T-helper 9 cell (primary cell): Measurements from ENCODE around the gene IL17B.

Source experiments
- DNase-seq: peaks from one replicate; pipeline ENCODE4 v3.0.0-alpha.2; 2020

IL17B gene

DNA sequence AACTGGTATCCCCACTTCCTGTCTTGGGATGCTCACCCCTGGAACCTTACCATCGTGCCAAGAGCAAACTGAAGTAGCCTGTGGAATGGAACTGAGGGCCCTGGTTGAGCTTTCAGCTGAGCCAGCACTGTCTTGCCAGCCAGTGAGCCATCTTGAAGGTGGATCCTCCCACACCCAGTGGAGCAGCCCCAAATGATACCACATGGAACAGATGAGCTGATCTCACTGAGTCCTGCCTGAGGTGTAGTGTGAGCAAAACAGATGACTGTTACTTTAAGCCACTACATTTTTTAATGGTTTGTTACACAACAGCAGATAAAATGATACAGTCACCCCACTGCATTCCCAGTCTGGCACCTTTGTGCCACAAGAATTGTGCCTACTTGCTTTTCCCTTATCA lies 23.4 kb downstream of the IL17B start:
- DNase-seq = no peak

DNA sequence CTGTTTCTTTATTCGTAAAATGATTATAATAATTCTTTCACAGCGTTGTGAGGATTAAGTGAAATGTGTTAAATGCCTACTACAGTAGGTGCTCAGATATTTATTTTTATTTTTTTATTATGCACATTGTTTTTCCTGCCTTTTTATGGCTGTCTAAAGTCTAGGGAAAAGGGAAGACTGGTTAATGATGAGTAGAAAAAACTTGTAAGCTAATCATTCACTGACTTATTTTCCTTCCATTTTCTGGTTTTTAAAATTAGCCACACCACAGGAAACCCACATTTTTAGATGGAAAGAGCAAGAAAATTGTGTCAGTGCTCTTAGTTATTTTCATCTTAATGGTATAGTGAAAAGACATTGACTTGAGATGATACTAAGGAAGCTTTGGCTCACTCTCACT lies 25.2 kb downstream of the IL17B start:
- DNase-seq = no peak

DNA sequence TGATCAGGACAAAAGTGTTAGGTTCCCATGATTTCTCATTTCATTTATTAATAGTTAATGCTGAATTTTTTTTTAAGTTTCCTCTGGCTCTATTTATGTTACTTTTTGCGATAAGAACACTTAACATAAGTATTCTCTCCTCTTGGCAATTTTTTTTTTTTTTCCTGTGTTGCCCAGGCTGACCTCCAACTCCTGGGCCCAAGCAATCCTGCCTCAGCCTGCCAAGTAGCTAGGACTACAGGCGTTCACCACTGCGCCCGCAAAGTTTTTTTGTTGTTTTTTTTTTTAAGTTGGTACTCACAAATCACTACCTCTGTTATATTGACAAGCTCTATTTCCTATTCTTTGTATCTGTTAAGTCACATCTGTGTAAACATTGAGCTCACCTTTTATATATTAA lies 26.9 kb downstream of the IL17B start:
- DNase-seq = no peak

DNA sequence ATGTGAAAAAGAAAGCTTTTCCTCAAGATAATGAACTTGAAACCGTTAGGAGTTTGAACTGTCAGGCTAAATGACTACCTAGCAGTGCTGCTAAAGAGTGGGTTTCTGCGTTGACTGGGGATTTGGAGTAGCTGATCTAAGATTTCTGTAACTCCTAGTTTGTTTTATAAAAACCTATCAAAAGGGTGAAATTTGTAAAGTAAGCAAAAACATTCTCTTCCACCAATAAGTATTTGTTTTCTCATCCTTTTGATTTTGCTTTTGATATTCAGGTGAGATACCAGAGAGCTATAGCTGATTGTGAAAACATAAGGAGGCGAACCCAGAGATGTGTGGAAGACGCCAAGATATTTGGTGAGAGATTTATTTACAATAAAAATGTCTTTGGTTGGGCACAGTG lies 29.7 kb downstream of the IL17B start:
- DNase-seq = no peak

DNA sequence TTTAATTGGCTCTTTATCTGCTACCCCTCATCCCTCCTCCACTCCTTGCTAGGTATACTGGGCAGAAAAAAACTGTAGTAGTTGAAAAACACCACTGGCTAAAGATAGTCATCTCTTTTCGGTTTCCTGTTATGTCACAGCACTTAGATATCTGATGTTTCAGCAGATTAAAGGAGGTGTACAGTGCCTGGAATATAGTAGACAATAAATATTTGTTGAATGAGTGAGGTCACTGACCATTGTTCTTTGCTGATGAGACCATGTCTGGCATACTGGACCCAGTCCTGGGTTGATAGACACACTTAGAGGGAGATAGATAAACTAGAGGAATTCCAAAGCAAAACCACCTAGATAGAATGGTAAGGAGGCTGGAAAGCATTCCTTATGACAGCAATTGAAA lies 30.6 kb downstream of the IL17B start:
- DNase-seq = no peak

DNA sequence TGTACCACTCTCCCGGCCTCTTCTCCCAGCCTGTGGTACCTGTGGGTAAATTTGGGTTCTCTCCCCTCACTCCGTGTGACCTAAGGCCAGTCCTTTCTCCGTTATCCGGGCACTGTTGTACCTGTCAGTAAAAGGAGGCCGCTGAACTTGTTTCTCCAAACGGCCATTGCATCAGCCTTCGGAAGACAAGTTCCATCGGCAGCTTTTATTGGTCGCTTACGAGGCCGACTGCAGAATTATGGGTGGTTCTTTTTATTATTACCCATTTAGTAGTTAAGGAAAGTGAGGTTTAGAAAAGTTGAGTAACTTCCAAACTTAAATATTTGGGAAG lies 33.2 kb downstream of the IL17B start:
- DNase-seq = no peak

DNA sequence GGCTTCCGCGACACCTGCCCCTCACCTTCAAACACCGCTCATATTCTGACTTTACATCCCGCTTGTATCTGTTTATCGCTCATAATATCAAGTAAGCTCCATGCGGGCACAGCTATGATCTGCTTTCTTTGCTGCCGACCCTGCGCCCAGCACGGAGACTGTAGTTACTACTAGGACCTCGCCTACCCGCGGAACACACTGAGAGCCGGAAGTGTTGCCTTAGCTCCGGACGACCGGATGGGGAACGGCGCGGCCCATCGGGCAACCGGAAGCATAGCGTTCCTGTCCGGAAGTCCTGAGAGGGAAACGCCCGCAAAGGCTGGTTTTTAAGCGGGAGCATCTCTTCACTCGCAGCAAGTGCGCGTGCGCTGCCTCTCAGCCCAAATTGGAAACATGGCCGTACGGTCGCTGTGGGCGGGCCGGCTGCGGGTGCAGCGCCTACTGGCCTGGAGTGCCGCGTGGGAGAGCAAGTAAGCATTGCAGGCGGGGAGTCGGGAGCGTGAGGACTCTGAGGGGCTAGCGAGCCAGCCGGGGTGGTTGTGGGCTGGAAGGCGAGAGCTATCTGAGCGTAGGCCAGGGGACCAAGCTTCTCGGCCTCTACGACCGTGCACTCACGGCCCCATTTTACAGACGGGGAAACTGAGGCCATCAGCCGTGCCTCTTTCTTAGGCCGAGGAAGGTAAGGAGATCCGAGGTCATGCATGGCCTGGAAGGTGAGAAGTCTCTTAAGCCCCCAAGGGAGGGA lies 33.8 kb downstream of the IL17B start, which contains the start of gene GRPEL2:
TSS of gene GRPEL2 (plus strand) at position 353 of the 745 bp plus-strand sequence. CDS start at position 394, 41 bp downstream.
- DNase-seq = peak; percentile 70

DNA sequence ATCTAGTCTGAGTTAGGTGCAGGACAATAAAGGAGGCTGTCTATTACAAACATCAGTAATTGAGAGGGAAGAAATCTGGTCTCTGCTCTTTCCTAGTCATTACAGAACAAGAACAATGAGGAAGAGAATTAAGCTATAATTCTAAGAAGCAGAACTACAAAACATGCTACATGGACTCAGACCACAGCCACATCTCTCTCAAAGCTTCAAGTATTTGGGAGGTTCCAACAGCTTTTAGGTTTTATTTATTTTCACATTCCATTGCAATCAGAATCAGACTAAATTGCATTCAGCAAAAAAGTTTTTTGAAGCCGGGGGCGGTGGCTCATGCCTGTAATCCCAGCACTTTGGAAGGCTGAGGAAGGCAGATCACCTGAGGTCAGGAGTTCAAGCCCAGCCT lies 34.9 kb downstream of the IL17B start:
- no peak for DNase-seq

DNA sequence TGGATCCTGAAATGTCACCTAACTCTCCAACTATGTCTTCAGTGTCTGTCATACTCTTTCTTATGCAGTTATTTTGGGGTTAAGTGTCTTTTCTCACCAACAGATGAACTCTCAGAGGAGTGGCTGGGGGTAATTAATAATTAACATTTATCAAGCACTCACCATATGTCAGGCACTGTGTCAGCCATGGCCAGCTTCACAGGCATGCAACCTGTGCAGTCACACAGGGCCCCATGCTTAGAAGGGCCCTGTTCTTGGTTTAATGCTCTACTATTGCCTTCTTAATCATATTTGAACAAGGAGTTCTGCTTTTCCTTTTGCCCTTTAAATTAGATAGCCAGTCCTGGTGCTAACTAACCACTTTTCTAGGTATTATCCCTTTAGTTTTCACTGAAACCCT lies 37.2 kb downstream of the IL17B start:
- DNase-seq = no peak

DNA sequence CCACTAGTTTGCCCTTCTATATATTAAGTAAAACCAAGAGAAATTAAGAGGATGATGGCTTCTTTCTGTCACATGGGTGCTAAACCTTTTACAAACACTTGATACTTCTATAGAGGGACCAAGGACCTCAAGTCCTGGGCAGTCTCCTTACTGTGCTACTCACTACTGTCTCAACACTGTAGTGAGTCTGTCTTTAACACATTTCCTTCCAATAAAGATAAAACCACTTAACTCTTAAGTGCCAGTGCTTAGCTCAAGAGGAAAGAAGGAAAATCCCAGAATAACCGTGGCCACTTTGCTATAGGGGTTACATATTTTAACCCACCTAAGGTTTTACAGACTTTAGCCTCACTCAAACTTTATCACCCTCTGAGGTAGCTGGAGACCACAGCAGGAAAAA lies 38.2 kb downstream of the IL17B start:
- no peak for DNase-seq

DNA sequence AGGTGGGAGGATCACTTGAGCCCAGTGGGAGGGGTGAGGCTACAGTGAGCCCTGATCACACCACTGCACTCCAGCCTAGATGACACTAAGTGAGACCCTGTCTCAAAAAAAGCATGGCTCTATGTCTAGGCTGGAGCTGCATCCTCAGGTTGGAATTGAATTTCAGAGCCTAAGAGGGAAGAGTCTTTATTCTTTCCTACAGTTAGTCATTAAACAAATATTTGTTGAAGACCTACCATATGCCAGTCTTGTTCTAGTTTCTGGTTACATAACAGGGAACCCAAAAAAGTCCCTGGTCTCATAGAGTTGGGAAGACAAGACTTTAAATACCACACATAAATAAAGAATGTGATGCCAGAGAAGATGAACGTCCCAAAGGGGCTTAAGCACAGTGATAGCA lies 40.7 kb downstream of the IL17B start:
- DNase-seq = no peak

DNA sequence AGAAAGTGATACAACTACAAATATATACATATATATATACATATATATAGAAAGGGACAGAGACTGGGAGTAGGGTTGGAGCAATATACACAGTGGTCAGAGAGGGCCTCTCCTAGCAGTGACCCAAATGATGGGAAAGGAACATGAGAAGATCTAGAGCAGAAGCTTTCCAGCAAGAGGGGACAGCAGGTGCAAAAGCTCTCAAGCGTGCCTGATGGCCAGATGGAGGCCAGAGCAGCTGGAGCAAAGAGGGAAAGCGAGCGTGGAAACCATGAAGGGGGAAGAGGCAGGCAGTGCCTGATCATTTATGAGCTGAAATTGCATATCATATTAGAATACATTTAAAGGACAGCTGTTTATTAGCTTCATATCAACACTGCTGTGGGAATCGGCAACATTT lies 41.4 kb downstream of the IL17B start:
- DNase-seq = no peak

DNA sequence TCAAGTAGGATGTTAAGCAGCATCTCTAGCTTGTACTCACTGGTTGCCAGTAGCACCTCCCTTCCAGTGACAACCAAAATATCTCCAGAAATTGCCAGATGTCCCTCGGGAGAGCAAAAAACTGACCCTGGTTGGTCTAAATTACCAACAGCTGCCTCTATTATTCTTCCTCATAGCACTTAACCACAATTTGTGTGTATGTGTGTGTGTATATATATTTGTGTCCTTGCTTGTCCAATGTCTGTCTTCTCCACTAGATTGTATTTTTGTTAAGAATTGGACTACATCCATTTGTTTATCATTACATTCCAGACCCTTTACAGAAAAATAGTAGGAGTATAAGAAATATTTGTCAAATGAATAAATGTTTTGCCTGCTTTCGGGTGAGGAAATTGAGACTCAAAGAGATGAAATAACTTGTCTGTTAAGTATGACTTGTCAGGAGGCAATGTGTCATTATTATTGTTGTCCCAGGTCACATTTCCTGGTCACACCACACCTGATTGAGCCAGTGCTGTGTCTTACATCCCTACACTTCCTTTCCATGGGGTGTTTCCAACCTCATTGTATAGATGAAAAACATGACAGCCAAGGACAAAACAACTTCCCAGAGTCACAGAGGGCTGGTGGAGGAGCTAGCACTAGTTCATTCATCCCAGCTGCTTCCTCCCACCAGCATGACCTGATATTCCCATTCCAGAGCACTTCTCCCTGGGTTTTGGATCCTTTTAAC lies 45.2 kb downstream of the IL17B start:
- DNase-seq = no peak

DNA sequence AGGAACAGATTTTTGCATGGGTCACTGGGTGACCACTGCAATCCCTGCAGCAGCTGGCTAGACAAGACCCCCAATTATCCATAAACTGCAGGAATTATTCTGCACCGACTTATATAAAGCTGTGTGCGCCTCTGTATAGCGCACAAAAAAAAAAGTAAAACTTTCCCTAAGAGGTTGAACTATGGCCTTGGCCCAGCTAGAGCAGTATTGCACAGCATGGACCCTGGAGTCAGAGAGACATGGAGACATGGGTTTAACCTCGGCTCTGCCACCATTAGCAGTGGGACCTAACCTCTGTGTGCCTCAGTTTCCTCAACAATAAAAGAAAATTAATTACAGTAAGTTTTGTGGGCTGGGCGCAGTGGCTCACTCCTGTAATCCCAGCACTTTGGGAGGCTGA lies 50.9 kb downstream of the IL17B start:
- no peak for DNase-seq

DNA sequence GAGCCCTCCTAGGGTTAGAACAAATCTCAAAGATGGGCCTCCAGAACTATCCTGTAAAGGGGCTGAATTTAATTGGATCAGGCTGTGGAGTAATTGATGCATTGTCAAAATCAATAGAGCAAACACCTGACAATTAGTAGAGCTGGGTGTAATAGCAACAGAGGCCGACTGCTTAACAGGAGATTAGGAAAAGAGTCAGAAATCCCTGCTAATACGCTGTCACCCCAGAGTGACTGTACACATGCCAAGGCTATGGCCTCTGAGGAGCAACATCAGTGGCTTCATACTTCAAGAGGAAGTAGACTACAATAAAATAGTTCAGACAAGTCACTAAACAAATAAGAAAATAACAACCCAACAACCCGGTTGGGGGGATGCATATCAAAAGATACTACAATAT lies 52.5 kb downstream of the IL17B start:
- DNase-seq = no peak

DNA sequence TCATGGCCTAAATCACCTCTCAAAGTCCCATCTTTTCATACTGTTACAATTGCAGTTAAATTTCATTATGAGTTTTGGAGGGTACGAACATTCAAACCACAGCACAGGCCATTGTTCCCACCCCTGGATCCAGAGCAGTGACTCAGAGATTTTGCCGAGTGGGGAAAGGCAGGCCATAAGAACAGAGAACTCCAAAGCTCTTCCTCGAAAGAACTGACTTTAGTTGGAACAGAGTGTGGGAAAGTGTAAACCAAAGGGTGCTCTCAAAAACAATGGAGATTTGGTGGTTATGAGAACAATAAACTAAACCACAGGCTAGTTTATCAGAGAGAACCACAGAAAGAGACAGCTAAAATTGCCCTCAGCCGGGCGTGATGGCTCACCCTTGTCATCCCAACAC lies 53.2 kb downstream of the IL17B start:
- DNase-seq = no peak

DNA sequence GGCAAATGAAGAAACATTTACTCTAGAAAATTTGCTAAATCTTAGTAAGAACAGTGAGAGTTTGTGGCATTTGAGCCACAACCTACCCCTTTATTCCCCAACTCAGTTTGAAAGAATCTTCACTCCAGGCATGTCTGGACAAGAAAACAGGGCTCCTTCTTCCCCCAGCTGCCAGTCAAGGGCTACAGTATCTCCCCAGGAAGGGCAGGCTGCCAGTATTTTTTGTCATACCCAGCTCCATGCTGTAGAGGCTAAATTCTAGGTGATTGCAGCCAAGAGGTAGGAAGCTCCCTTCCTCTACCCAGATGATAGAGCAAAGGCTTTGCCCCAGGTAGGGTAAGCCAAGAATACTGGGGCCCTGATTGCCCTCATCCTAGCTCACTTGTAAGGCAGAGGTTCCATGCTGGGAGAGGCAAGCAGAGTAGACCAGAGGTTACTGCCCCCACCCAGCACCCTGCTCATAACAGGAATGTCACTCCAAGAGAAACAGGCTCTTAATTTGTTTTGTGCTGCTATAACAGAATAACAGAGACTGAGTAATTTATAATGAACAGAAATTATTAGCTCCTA lies 53.8 kb downstream of the IL17B start:
- DNase-seq = no peak

DNA sequence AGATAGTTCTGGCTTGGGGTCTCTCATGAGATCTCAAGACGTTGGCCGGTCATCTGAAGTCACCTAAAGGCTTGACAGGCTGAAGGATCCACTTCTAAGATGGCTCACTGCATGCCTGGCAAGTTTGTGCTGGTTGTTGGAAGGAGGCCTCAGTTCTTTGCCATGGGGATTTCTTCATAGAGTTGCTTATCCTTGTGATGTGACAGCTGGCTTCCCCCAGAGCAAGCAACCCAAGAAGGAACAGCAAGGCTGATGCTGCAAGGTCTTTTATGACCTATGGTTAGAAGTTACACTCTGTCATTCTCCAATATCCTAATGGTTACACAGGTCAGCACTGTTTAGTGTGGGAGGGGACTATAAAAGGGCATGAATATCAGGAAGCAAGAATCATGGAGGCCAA lies 54.5 kb downstream of the IL17B start:
- no peak for DNase-seq
